ENCODE data around the gene CRY1. TPM values are rescaled to one million over a fixed set of nuclear protein-coding genes. Genes with fewer than 3 reads are reported as not detected.

CRY1 gene
- total and polyA plus RNA-seq, 9 of the 15 experiments (the other 6 are each of a cell fraction or from before 2014, with no cell fraction given): 8.7 to 33.3 (median 25.2) TPM

DNA sequence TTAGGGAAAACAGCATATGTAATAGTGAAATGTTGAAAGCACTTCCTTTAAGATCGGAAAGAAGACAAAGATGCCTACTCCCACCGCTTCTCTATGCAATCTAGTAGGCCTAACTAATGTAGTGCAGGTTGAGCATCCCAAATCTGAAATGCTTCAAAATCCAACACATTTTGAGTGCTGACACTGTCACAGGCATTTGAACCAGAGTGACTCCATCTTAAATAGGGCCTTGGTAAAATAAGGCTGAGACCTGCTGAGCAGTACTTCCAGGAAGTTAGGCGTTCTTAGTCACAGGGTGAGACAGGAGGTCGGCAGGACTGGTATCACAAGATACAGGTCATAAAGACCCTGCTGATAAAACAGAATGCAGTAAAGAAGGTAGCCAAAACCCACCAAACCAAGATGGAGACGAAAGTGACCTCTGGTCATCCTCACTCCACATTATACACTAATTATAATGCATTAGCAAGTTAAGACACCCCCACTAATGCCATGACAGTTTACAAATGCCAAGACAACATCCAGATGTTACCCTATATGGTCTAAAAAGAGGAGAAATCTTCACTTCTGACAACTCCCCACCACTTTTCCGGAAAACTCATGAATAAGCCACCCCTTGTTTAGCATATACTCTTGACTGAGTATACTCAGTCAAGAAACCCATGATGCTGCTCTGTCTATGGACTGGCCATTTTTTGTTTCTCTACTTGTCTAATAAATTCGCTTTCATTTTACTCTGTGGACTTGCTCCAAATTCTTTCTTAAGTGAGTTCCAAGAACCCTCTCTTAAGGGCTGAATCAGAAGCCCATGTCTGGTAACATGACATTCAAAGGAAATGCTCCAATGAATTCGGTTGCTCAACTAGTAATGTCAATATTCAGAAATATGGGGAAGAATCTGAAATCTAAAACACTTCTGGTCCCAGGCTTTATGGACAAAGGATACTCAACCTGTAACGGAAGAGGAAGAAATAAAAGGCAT lies 59.3 kb downstream of the CRY1 start (continued):
- TF ChIP-seq, protein P1, sequence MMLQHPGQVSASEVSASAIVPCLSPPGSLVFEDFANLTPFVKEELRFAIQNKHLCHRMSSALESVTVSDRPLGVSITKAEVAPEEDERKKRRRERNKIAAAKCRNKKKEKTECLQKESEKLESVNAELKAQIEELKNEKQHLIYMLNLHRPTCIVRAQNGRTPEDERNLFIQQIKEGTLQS (IDR thresholded peaks at IDR 0.05): no peak
- TF ChIP-seq, protein P1 (CRISPR knock-in tag; conservative IDR thresholded peaks at IDR 0.05): no peak
- TF ChIP-seq, protein P2, sequence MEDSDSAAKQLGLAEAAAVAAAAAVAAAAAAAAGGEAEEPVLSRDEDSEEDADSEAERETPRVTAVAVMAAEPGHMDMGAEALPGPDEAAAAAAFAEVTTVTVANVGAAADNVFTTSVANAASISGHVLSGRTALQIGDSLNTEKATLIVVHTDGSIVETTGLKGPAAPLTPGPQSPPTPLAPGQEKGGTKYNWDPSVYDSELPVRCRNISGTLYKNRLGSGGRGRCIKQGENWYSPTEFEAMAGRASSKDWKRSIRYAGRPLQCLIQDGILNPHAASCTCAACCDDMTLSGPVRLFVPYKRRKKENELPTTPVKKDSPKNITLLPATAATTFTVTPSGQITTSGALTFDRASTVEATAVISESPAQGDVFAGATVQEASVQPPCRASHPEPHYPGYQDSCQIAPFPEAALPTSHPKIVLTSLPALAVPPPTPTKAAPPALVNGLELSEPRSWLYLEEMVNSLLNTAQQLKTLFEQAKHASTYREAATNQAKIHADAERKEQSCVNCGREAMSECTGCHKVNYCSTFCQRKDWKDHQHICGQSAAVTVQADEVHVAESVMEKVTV (CRISPR knock-in tag; IDR thresholded peaks at IDR 0.05): no peak
- TF ChIP-seq, protein P3, sequence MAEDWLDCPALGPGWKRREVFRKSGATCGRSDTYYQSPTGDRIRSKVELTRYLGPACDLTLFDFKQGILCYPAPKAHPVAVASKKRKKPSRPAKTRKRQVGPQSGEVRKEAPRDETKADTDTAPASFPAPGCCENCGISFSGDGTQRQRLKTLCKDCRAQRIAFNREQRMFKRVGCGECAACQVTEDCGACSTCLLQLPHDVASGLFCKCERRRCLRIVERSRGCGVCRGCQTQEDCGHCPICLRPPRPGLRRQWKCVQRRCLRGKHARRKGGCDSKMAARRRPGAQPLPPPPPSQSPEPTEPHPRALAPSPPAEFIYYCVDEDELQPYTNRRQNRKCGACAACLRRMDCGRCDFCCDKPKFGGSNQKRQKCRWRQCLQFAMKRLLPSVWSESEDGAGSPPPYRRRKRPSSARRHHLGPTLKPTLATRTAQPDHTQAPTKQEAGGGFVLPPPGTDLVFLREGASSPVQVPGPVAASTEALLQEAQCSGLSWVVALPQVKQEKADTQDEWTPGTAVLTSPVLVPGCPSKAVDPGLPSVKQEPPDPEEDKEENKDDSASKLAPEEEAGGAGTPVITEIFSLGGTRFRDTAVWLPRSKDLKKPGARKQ (CRISPR knock-in tag; IDR thresholded peaks at IDR 0.05): peak; percentile 55; the same call in 1 of the 2 replicates
- TF ChIP-seq ZNF224 (CRISPR knock-in tag; IDR thresholded peaks at IDR 0.05): no peak
- TF ChIP-seq, protein P4, sequence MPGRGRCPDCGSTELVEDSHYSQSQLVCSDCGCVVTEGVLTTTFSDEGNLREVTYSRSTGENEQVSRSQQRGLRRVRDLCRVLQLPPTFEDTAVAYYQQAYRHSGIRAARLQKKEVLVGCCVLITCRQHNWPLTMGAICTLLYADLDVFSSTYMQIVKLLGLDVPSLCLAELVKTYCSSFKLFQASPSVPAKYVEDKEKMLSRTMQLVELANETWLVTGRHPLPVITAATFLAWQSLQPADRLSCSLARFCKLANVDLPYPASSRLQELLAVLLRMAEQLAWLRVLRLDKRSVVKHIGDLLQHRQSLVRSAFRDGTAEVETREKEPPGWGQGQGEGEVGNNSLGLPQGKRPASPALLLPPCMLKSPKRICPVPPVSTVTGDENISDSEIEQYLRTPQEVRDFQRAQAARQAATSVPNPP (IDR thresholded peaks at IDR 0.05; ENCODE audit: borderline replicate concordance, insufficient read depth, insufficient read length): no peak
- TF ChIP-seq ZNF146 (CRISPR knock-in tag; IDR thresholded peaks at IDR 0.05; ENCODE audit: unreplicated experiment): no peak
- TF ChIP-seq MECOM (CRISPR knock-in tag; IDR thresholded peaks at IDR 0.05): peak; percentile 96
- TF ChIP-seq TAF15 (IDR thresholded peaks at IDR 0.05; ENCODE audit: low read depth, low read length): no peak
- TF ChIP-seq HLTF (IDR thresholded peaks at IDR 0.05): no peak
- TF ChIP-seq CXXC5 (CRISPR knock-in tag; IDR thresholded peaks at IDR 0.05): peak; percentile 85
- TF ChIP-seq, protein P5, sequence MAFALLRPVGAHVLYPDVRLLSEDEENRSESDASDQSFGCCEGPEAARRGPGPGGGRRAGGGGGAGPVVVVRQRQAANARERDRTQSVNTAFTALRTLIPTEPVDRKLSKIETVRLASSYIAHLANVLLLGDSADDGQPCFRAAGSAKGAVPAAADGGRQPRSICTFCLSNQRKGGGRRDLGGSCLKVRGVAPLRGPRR (CRISPR knock-in tag; IDR thresholded peaks at IDR 0.05): peak; percentile 45; the same call in 1 of the 2 replicates
- no peak for TF ChIP-seq NFYB (IDR thresholded peaks at IDR 0.05; ENCODE audit: extremely low read depth, insufficient read length)
- TF ChIP-seq ZNF561 (CRISPR knock-in tag; conservative IDR thresholded peaks at IDR 0.05): peak; percentile 54; the same call in 1 of the 2 replicates
- peak; percentile 71; the same call in 1 of the 2 replicates for TF ChIP-seq KLF1 (tag; IDR thresholded peaks at IDR 0.05)
- TF ChIP-seq TAF7 (tag; IDR thresholded peaks at IDR 0.05): peak; percentile 69
- peak; percentile 58; the same call in 1 of the 2 replicates for TF ChIP-seq NFE2L1 (tag; IDR thresholded peaks at IDR 0.05; ENCODE audit: borderline replicate concordance, low read depth)
- no peak for TF ChIP-seq CBX5 (IDR thresholded peaks at IDR 0.05; ENCODE audit: borderline replicate concordance, low read depth)
- TF ChIP-seq NR3C1 (CRISPR knock-in tag; IDR thresholded peaks at IDR 0.05): no peak
- TF ChIP-seq, protein P6, sequence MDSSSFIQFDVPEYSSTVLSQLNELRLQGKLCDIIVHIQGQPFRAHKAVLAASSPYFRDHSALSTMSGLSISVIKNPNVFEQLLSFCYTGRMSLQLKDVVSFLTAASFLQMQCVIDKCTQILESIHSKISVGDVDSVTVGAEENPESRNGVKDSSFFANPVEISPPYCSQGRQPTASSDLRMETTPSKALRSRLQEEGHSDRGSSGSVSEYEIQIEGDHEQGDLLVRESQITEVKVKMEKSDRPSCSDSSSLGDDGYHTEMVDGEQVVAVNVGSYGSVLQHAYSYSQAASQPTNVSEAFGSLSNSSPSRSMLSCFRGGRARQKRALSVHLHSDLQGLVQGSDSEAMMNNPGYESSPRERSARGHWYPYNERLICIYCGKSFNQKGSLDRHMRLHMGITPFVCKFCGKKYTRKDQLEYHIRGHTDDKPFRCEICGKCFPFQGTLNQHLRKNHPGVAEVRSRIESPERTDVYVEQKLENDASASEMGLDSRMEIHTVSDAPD (CRISPR knock-in tag; IDR thresholded peaks at IDR 0.05): peak; percentile 80

All from K562 (cell line).